CD1c-positive myeloid dendritic cell (primary cell): ENCODE results near the gene BICRAL.
"Not testable (repeated sequence)": the region's sequence is repeated elsewhere in the genome, so short reads cannot be mapped to it uniquely, and the experiment has no call there.

Experiments used
- DNase-seq: peaks from one replicate; pipeline ENCODE4 v3.0.0-alpha.2; 2016; ENCODE audit errors: extremely low spot score

Gene BICRAL

GRCh38 chr6:42845327-42845694 is 63.5 kb downstream of the BICRAL start:
- no peak for DNase-seq

GRCh38 chr6:42846505-42846904 is 64.7 kb downstream of the BICRAL start:
- DNase-seq = no peak

GRCh38 chr6:42848700-42849099 is 66.8 kb downstream of the BICRAL start:
- DNase-seq = no peak

GRCh38 chr6:42851599-42851998 is 69.7 kb downstream of the BICRAL start:
- no peak for DNase-seq

GRCh38 chr6:42860036-42860435 is 78.2 kb downstream of the BICRAL start:
- DNase-seq = no peak

- DNase-seq = no peak
These were observed 78.6 kb downstream of the BICRAL start for GRCh38 chr6:42860481-42860880.

GRCh38 chr6:42864602-42865001 is 82.8 kb downstream of the BICRAL start:
- DNase-seq = no peak

- no peak for DNase-seq
These were observed 88.5 kb downstream of the BICRAL start for GRCh38 chr6:42870145-42870936.

- DNase-seq = no peak
These were observed 89.9 kb downstream of the BICRAL start for GRCh38 chr6:42871711-42872110.

- no peak for DNase-seq
These were observed 91.5 kb downstream of the BICRAL start for GRCh38 chr6:42873313-42873712.

GRCh38 chr6:42877695-42878094 is 95.8 kb downstream of the BICRAL start:
- DNase-seq = no peak

GRCh38 chr6:42879372-42880239 is 97.8 kb downstream of the BICRAL start, which contains the start of gene RPL7L1:
TSS of gene RPL7L1 (plus strand) at chr6:42879616. CDS start at chr6:42879911, 295 bp downstream.
- DNase-seq = peak; percentile 88

- DNase-seq = not testable (repeated sequence)
These were observed 98.5 kb downstream of the BICRAL start for GRCh38 chr6:42880240-42880817.

GRCh38 chr6:42880871-42881270 is 99.0 kb downstream of the BICRAL start:
- not testable (repeated sequence) for DNase-seq

GRCh38 chr6:42885702-42886101 is 103.8 kb downstream of the BICRAL start:
- DNase-seq = no peak

- DNase-seq = not testable (repeated sequence)
These were observed 106.3 kb downstream of the BICRAL start for GRCh38 chr6:42888201-42888600.

- no peak for DNase-seq
These were observed 108.0 kb downstream of the BICRAL start for GRCh38 chr6:42889815-42890214.

- DNase-seq = peak; percentile 92
These were observed 108.7 kb downstream of the BICRAL start for GRCh38 chr6:42890311-42891198.

GRCh38 chr6:42891199-42891722 is 109.4 kb downstream of the BICRAL start:
- no peak for DNase-seq

GRCh38 chr6:42894041-42894828 is 112.4 kb downstream of the BICRAL start:
- not testable (repeated sequence) for DNase-seq
